WERI-Rb-1 (cell line): ENCODE data around the gene RTP1.
A peak's percentile ranks its signal among the peaks of the same experiment; 100 is the strongest.

ENCODE experiments used
- DNase-seq: peaks from one replicate; pipeline ENCODE4 v3.0.0-alpha.2; 2020
- H3K27ac ChIP-seq: fragments of 250-450 bp; sonication (Bioruptor Pico); 2 replicates; pipeline ENCODE4 v1.5.1; 2020; ENCODE audit warnings: mild to moderate bottlenecking, moderate library complexity
- H3K27me3 ChIP-seq: fragments of 250-450 bp; sonication (Bioruptor Pico); 2 replicates; pipeline ENCODE4 v1.5.1; 2021; ENCODE audit warnings: mild to moderate bottlenecking, low read depth, moderate library complexity; ENCODE audit not compliant: insufficient read depth, severe bottlenecking
- H3K36me3 ChIP-seq: fragments of 250-450 bp; sonication (Bioruptor Pico); 2 replicates; pipeline ENCODE4 v1.5.1; 2020; ENCODE audit warnings: mild to moderate bottlenecking, moderate library complexity
- H3K4me3 ChIP-seq: 2 replicates; pipeline ENCODE4 v1.5.1; 2011; ENCODE audit warnings: low read depth, mild to moderate bottlenecking, control low read depth, low read length
- H3K9me3 ChIP-seq: fragments of 250-450 bp; sonication (Bioruptor Pico); 2 replicates; pipeline ENCODE4 v1.5.1; 2021; ENCODE audit warnings: mild to moderate bottlenecking, moderate library complexity; ENCODE audit not compliant: severe bottlenecking
- CTCF ChIP-seq: IDR thresholded peaks from 2 replicates; pipeline ENCODE4 v1.5.1; 2011; ENCODE audit warnings: low read depth, mild to moderate bottlenecking, control low read depth, inconsistent platforms, low read length

RTP1 gene

GRCh38 chr3:187197335-187197649, at the start of gene RTP1:
RTP1 (plus strand) TSS chr3:187197486; CDS start chr3:187197516, 30 bp downstream.
- H3K36me3 ChIP-seq, result no peaks in the 10 kb centered on the region
- no peaks in the 10 kb centered on the region for H3K27me3 ChIP-seq
- H3K9me3 ChIP-seq, result no peaks in the 10 kb centered on the region
- no peak for TF ChIP-seq CTCF
- no peak within 1 kb of the TSS for H3K27ac ChIP-seq
- no peak within 1 kb of the TSS for H3K4me3 ChIP-seq
- no peak for DNase-seq

- no peak for TF ChIP-seq CTCF
Observed at GRCh38 chr3:187150186-187150585, 47.1 kb upstream of the RTP1 start.

GRCh38 chr3:187150599-187150998, 46.7 kb upstream of the RTP1 start:
- Histone ChIP-seq H3K4me3 (no peak overlapping the region), H3K36me3 (no peaks in the 10 kb centered on the region), H3K27ac (no peak overlapping the region), H3K9me3 (peaks cover 4% of the 10 kb centered on the region), H3K27me3 (no peaks in the 10 kb centered on the region)
- DNase-seq, result peak; percentile 45
- TF ChIP-seq CTCF, result peak; percentile 48

More at GRCh38 chr3:187150186-187150585, 47.1 kb upstream of the RTP1 start:
- H3K36me3 ChIP-seq, result no peaks in the 10 kb centered on the region
- DNase-seq, result no peak
- no peak overlapping the region for H3K27ac ChIP-seq
- no peaks in the 10 kb centered on the region for H3K27me3 ChIP-seq
- H3K4me3 ChIP-seq, result no peak overlapping the region
- peaks cover 8% of the 10 kb centered on the region for H3K9me3 ChIP-seq

GRCh38 chr3:187161556-187161955, 35.7 kb upstream of the RTP1 start:
- no peak for TF ChIP-seq CTCF
- no peak overlapping the region for H3K4me3 ChIP-seq
- no peaks in the 10 kb centered on the region for H3K36me3 ChIP-seq
- no peak overlapping the region for H3K27ac ChIP-seq
- no peaks in the 10 kb centered on the region for H3K27me3 ChIP-seq
- DNase-seq, result no peak
- no peaks in the 10 kb centered on the region for H3K9me3 ChIP-seq

- H3K36me3 ChIP-seq, result no peaks in the 10 kb centered on the region
- no peak for DNase-seq
- H3K27ac ChIP-seq, result no peak overlapping the region
- TF ChIP-seq CTCF, result no peak
- no peaks in the 10 kb centered on the region for H3K27me3 ChIP-seq
- H3K9me3 ChIP-seq, result no peaks in the 10 kb centered on the region
- no peak overlapping the region for H3K4me3 ChIP-seq
Observed at GRCh38 chr3:187162265-187162953, 34.9 kb upstream of the RTP1 start.

- Histone ChIP-seq H3K27me3 (no peaks in the 10 kb centered on the region), H3K27ac (no peak overlapping the region), H3K4me3 (no peak overlapping the region), H3K36me3 (no peaks in the 10 kb centered on the region), H3K9me3 (no peaks in the 10 kb centered on the region)
- TF ChIP-seq CTCF, result peak; percentile 45
- peak; percentile 30 for DNase-seq
Observed at GRCh38 chr3:187165144-187165543, 32.1 kb upstream of the RTP1 start.
